ENCODE measurements around the gene NDUFB8.

- TF ChIP-seq CTCF (conservative IDR thresholded peaks at IDR 0.05; ENCODE audit: low read depth, low read length) (no peak), RAD21 (IDR thresholded peaks at IDR 0.05; ENCODE audit: low read length) (no peak), POLR2A (IDR thresholded peaks at IDR 0.05; ENCODE audit: low read depth, low read length) (no peak), RFX5 (IDR thresholded peaks at IDR 0.05; ENCODE audit: low read depth, low read length) (no peak), ELK1 (IDR thresholded peaks at IDR 0.05; ENCODE audit: borderline replicate concordance, low read depth, low read length) (no peak), MAFK (IDR thresholded peaks at IDR 0.05; ENCODE audit: low read depth, low read length) (no peak), USF2 (IDR thresholded peaks at IDR 0.05; ENCODE audit: low read depth, low read length) (no peak), CHD1 (IDR thresholded peaks at IDR 0.05; ENCODE audit: low read depth, low read length) (no peak), CEBPB (IDR thresholded peaks at IDR 0.05; ENCODE audit: low read depth, low read length) (no peak), NFE2L2 (IDR thresholded peaks at IDR 0.05; ENCODE audit: low read depth, low read length) (no peak), SMC3 (IDR thresholded peaks at IDR 0.05; ENCODE audit: low read depth, low read length) (no peak), MAZ (IDR thresholded peaks at IDR 0.05; ENCODE audit: borderline replicate concordance, low read depth, low read length) (no peak), RCOR1 (IDR thresholded peaks at IDR 0.05; ENCODE audit: insufficient replicate concordance, low read length) (no peak), MXI1 (IDR thresholded peaks at IDR 0.05; ENCODE audit: borderline replicate concordance, low read depth, low read length) (no peak)
Observed at GRCh38 chr10:100485366-100485765, 44.3 kb downstream of the NDUFB8 start.

All from IMR-90 (cell line).